HEK293T (cell line): ENCODE measurements around the gene LYVE1.

Experiments used
- ARNT ChIP-seq: fragments of 450-650 bp; IDR thresholded peaks from 2 replicates; pipeline ENCODE4 v1.6.1; 2017; ENCODE audit warnings: mild to moderate bottlenecking
- BHLHE40 ChIP-seq: fragments of 450-650 bp; IDR thresholded peaks from 2 replicates; pipeline ENCODE4 v1.6.1; 2016; ENCODE audit warnings: mild to moderate bottlenecking, moderate library complexity, borderline replicate concordance
- CTBP1 ChIP-seq: fragments of 450-650 bp; IDR thresholded peaks from 2 replicates; pipeline ENCODE4 v1.6.1; 2016; ENCODE audit warnings: borderline replicate concordance
- FOXM1 ChIP-seq: fragments of 450-650 bp; IDR thresholded peaks from 2 replicates; pipeline ENCODE4 v1.6.1; 2017; ENCODE audit warnings: mild to moderate bottlenecking, borderline replicate concordance
- SP1 ChIP-seq: fragments of 450-650 bp; IDR thresholded peaks from 2 replicates; pipeline ENCODE4 v1.6.1; 2017

- no peak for TF ChIP-seq FOXM1
- no peak for TF ChIP-seq SP1
- no peak for TF ChIP-seq ARNT
- TF ChIP-seq BHLHE40, result no peak
- TF ChIP-seq CTBP1, result no peak
Measured at GRCh38 chr11:10584071-10584501, 15.6 kb upstream of the LYVE1 start.
